Keratinocyte (primary cell): ENCODE results near the gene MUC5B.

ENCODE experiments used
- CTCF ChIP-seq, 3 experiments: IDR thresholded peaks in 1 of 3; conservative IDR thresholded peaks in 1 of 3; optimal IDR thresholded peaks in 1 of 3; 2 replicates in 2 of 3; 3 replicates in 1 of 3; pipeline versions ENCODE3 to v1.5.1; 2011; ENCODE audit warnings: low read length in 3 of 3, mild to moderate bottlenecking in 3 of 3, moderate library complexity in 2 of 3, control low read depth in 1 of 3, inconsistent platforms in 1 of 3; ENCODE audit not compliant: insufficient read depth in 2 of 3; ENCODE audit errors: extremely low read depth in 1 of 3
- EZH2 ChIP-seq: IDR thresholded peaks from one replicate; pipeline ENCODE4 v1.6.1; 2012; ENCODE audit warnings: inconsistent platforms, mild to moderate bottlenecking, low read length, moderate library complexity

DNA sequence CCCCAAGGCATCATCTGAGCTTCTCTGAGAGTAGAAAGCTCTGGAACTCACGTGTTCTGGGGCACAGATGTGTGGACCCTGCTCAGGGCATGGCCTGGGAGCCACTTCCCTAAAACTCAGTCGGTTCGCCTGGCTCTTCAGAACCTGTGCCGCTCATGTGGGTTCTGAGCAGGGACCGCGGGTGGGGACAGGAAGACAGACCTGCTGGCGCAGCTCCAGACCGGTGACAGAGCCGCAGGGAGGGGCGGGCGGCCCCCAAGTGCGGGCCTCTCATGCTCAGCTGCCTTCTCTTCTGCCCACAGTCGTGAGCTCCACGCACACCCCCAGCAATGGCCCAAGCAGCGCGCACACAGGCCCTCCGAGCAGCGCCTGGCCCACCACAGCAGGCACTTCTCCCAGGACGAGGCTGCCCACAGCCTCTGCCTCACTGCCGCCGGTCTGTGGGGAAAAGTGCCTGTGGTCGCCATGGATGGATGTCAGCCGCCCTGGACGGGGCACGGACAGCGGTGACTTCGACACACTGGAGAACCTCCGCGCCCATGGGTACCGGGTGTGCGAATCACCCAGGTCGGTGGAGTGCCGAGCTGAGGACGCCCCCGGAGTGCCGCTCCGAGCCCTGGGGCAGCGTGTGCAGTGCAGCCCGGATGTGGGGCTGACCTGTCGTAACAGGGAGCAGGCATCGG, 40.9 kb upstream of the MUC5B start:
- no peak for TF ChIP-seq CTCF (optimal IDR thresholded peaks at IDR 0.05 in 1 of 3, IDR thresholded peaks at IDR 0.05 in 1 of 3, conservative IDR thresholded peaks at IDR 0.05 in 1 of 3; ENCODE audit: extremely low read depth in 1 of 3, insufficient read depth in 2 of 3, low read length in 3 of 3)
- no peak for TF ChIP-seq EZH2
